Stomach (tissue), 9 donors: ENCODE data around the gene LRP1B. TPM values are rescaled to one million over a fixed set of nuclear protein-coding genes. Genes with fewer than 3 reads are reported as not detected.

Source experiments
- DNase-seq, 2 donors: peaks; one replicate each; pipeline versions ENCODE4 v3.0.0 to v3.0.0-alpha.2; 2013 to 2019
- H3K27ac ChIP-seq, 5 donors: fragments of 200-600 bp in 4 of 5; sonication (generic) in 4 of 5; one replicate each; pipeline ENCODE4 v1.5.1; 2013 to 2019; ENCODE audit warnings: mild to moderate bottlenecking in 1 of 5, moderate library complexity in 1 of 5
- H3K27me3 ChIP-seq, 3 donors: fragments of 200-600 bp; sonication (generic); one replicate each; pipeline ENCODE4 v1.5.1; 2017 to 2019; ENCODE audit warnings: mixed run types in 1 of 3
- H3K36me3 ChIP-seq, 4 donors: fragments of 200-600 bp; sonication (generic); 1 replicate in 3 of 4; 2 replicates in 1 of 4; pipeline ENCODE4 v1.5.1; 2016 to 2019
- H3K4me1 ChIP-seq, 4 donors: fragments of 200-600 bp; sonication (generic); one replicate each; pipeline ENCODE4 v1.5.1; 2016 to 2019
- H3K4me3 ChIP-seq, 4 donors: fragments of 200-600 bp; sonication (generic) in 3 of 4; one replicate each; pipeline ENCODE4 v1.5.1; 2016 to 2019; ENCODE audit warnings: mild to moderate bottlenecking in 1 of 4
- H3K9me3 ChIP-seq, 4 donors: fragments of 200-600 bp; sonication (generic); one replicate each; pipeline ENCODE4 v1.5.1; 2016 to 2019
- CTCF ChIP-seq, 7 experiments: fragments of 450-650 bp in 4 of 7; fragments of 200-600 bp in 3 of 7; sonication (generic) in 3 of 7; IDR thresholded peaks; one replicate each; pipeline ENCODE4 v1.5.1; 2016 to 2019; ENCODE audit warnings: antibody characterized with exemption in 7 of 7, control low read depth in 2 of 7, mild to moderate bottlenecking in 1 of 7
- EP300 ChIP-seq: sonication (generic); formaldehyde crosslinking; IDR thresholded peaks from one replicate; pipeline ENCODE4 v1.6.1; 2017; ENCODE audit warnings: antibody characterized with exemption
- POLR2A ChIP-seq, 4 donors: fragments of 450-650 bp; IDR thresholded peaks; one replicate each; pipeline ENCODE4 v1.6.1; 2016; ENCODE audit warnings: antibody characterized with exemption in 4 of 4, control low read depth in 2 of 4, mild to moderate bottlenecking in 1 of 4, moderate library complexity in 1 of 4
- POLR2AphosphoS5 ChIP-seq, 3 donors: sonication (generic); formaldehyde crosslinking; IDR thresholded peaks; one replicate each; pipeline ENCODE4 v1.6.1; 2016; ENCODE audit warnings: antibody characterized with exemption in 3 of 3
- WGBS, 5 donors: extraction: QIAGEN DNeasy Blood & Tissue Kit in 3 of 5; methylation state at CpG; one replicate each; pipeline versions ENCODE4 v1.1.5 to v1.1.7; 2013 to 2018; 5-methylcytosine and 5-hydroxymethylcytosine counted together
- intact Hi-C: fragments of 100-400 bp; cut with DNase I; formaldehyde crosslinking; loops from one replicate; pipeline ENCODE4 v1.15.1; 2023; ENCODE audit warnings: low total_unique reads
- polyA plus RNA-seq, 3 donors: library from polyadenylated mRNA; stranded (reverse); fragments of 200-250 nt; gene quantifications; one replicate each; pipeline ENCODE4 v1.2.3, GENCODE V29; 2013
- total RNA-seq, 5 donors: library from RNA; depleted of rRNA; stranded (reverse); fragments of >200 nt; gene quantifications; one replicate each; pipeline versions ENCODE4 v1.1.0 to v1.2.3, GENCODE V29; 2014 to 2016
- donor health status: healthy with polysubstance abuse.
- donor health status: Bipolar disorder and iron deficiency.
- donor health status: healthy.

Gene LRP1B
- total and polyA plus RNA-seq, 8 donors, result under 0.01 to 9.0 (median 0.38) TPM

GRCh38 chr2:142175813-142176338 is 45.1 kb upstream of the LRP1B start:
- no peaks in the 10 kb centered on the region for H3K36me3 ChIP-seq
- TF ChIP-seq EP300, result no peak
- no peak for TF ChIP-seq POLR2AphosphoS5 (IDR thresholded peaks at IDR 0.05)
- TF ChIP-seq POLR2A (IDR thresholded peaks at IDR 0.05), result no peak
- TF ChIP-seq CTCF (IDR thresholded peaks at IDR 0.05), result no peak
- H3K4me1 ChIP-seq, result no peaks in the 10 kb centered on the region
- H3K4me3 ChIP-seq, result no peak overlapping the region
- H3K9me3 ChIP-seq, result no peaks in the 10 kb centered on the region
- H3K27me3 ChIP-seq, result no peaks in the 10 kb centered on the region
- DNase-seq, result peak in 1 of 2 donors; percentile 3
- 12 to 28% (median 18%) methylated on average over 1 of the region's 1 CpG for WGBS, 5 donors
- no peak overlapping the region for H3K27ac ChIP-seq
- intact Hi-C loops, result no loop called here

- no peak for DNase-seq
- Histone ChIP-seq H3K4me3 (no peak overlapping the region), H3K27ac (no peak overlapping the region), H3K27me3 (no peaks in the 10 kb centered on the region), H3K36me3 (no peaks in the 10 kb centered on the region), H3K4me1 (no peaks in the 10 kb centered on the region), H3K9me3 (no peaks in the 10 kb centered on the region)
- 18 to 35% (median 18%) methylated on average over 1 of the region's 1 CpG for WGBS, 5 donors
- no peak for TF ChIP-seq POLR2A (IDR thresholded peaks at IDR 0.05)
- intact Hi-C loops, result no loop called here
Measured at GRCh38 chr2:142174176-142174575, 43.4 kb upstream of the LRP1B start.

- no peaks in the 10 kb centered on the region for H3K4me1 ChIP-seq
- H3K27ac ChIP-seq, result no peak overlapping the region
- no peak overlapping the region for H3K4me3 ChIP-seq
- 51 to 73% (median 64%) methylated on average over 2 of the region's 2 CpGs for WGBS, 5 donors
- DNase-seq, result no peak
- TF ChIP-seq POLR2A (IDR thresholded peaks at IDR 0.05) (no peak), POLR2AphosphoS5 (IDR thresholded peaks at IDR 0.05) (no peak), EP300 (no peak), CTCF (IDR thresholded peaks at IDR 0.05) (no peak)
- H3K27me3 ChIP-seq, result no peaks in the 10 kb centered on the region
- intact Hi-C loops, result no loop called here
- H3K36me3 ChIP-seq, result no peaks in the 10 kb centered on the region
- no peaks in the 10 kb centered on the region for H3K9me3 ChIP-seq
Measured at GRCh38 chr2:142170847-142171246, 40.0 kb upstream of the LRP1B start.

GRCh38 chr2:142165790-142166189 is 35.0 kb upstream of the LRP1B start:
- Histone ChIP-seq H3K27ac (no peak overlapping the region), H3K36me3 (no peaks in the 10 kb centered on the region), H3K27me3 (no peaks in the 10 kb centered on the region), H3K9me3 (no peaks in the 10 kb centered on the region), H3K4me3 (no peak overlapping the region), H3K4me1 (no peaks in the 10 kb centered on the region)
- TF ChIP-seq CTCF (IDR thresholded peaks at IDR 0.05) (no peak), EP300 (no peak), POLR2A (IDR thresholded peaks at IDR 0.05) (no peak), POLR2AphosphoS5 (IDR thresholded peaks at IDR 0.05) (no peak)
- WGBS, 5 donors, result 36 to 47% (median 39%) methylated on average over 3 of the region's 3 CpGs
- DNase-seq, result peak in 1 of 2 donors; percentile 23
- intact Hi-C loops, result no loop called here

- DNase-seq, result no peak
- TF ChIP-seq POLR2AphosphoS5 (IDR thresholded peaks at IDR 0.05), result no peak
- no peak for TF ChIP-seq POLR2A (IDR thresholded peaks at IDR 0.05)
- TF ChIP-seq EP300, result no peak
- TF ChIP-seq CTCF (IDR thresholded peaks at IDR 0.05), result no peak
- H3K27me3 ChIP-seq, result no peaks in the 10 kb centered on the region
- H3K9me3 ChIP-seq, result peaks cover 0 to 4% (median 0%) of the 10 kb centered on the region in 4 donors
- no peaks in the 10 kb centered on the region for H3K4me1 ChIP-seq
- no peak overlapping the region for H3K27ac ChIP-seq
- H3K36me3 ChIP-seq, result no peaks in the 10 kb centered on the region
- intact Hi-C loops, result no loop called here
- 76 to 84% (median 80%) methylated on average over 1 of the region's 1 CpG for WGBS, 5 donors
- H3K4me3 ChIP-seq, result no peak overlapping the region
Measured at GRCh38 chr2:142153601-142154000, 22.8 kb upstream of the LRP1B start.
